Measurements from ENCODE around the gene RPS27L.
A peak's percentile ranks its signal among the peaks of the same experiment; 100 is the strongest.
"Not testable (repeated sequence)": the region's sequence is repeated elsewhere in the genome, so short reads cannot be mapped to it uniquely, and the experiment has no call there.

Gene RPS27L

GRCh38 chr15:63135281-63135680 lies 22.0 kb downstream of the RPS27L start:
- DNase-seq, result no peak

GRCh38 chr15:63134245-63134985 lies 22.9 kb downstream of the RPS27L start:
- no peak for DNase-seq

- no peak for DNase-seq
Observed at GRCh38 chr15:63133786-63134185, 23.5 kb downstream of the RPS27L start.

- DNase-seq, result no peak
Observed at GRCh38 chr15:63126726-63127125, 30.6 kb downstream of the RPS27L start.

GRCh38 chr15:63124506-63124905 lies 32.8 kb downstream of the RPS27L start:
- DNase-seq, result no peak

GRCh38 chr15:63122002-63122875 lies 35.0 kb downstream of the RPS27L start:
- peak; percentile 50 to 90 for DNase-seq

- DNase-seq, result peak; percentile 64 to 81
Observed at GRCh38 chr15:63121382-63122001, 35.8 kb downstream of the RPS27L start, which contains the start of gene LACTB. TSS of gene LACTB (plus strand) at chr15:63121861. CDS start at chr15:63121872, 11 bp downstream.

GRCh38 chr15:63118854-63119253 lies 38.4 kb downstream of the RPS27L start:
- no peak for DNase-seq

GRCh38 chr15:63114465-63114864 lies 42.8 kb downstream of the RPS27L start:
- DNase-seq, result no peak

GRCh38 chr15:63112871-63113270 lies 44.4 kb downstream of the RPS27L start:
- DNase-seq, result no peak

- DNase-seq, result no peak
Observed at GRCh38 chr15:63111481-63111880, 45.8 kb downstream of the RPS27L start.

GRCh38 chr15:63110428-63111026 lies 46.8 kb downstream of the RPS27L start:
- DNase-seq, result no peak

GRCh38 chr15:63109920-63110319 lies 47.4 kb downstream of the RPS27L start:
- DNase-seq, result no peak

GRCh38 chr15:63109498-63109897 lies 47.8 kb downstream of the RPS27L start:
- DNase-seq, result no peak

- no peak for DNase-seq
Observed at GRCh38 chr15:63107895-63108546, 49.3 kb downstream of the RPS27L start.

- DNase-seq, result not testable (repeated sequence)
Observed at GRCh38 chr15:63105354-63105753, 51.9 kb downstream of the RPS27L start.

GRCh38 chr15:63104727-63105126 lies 52.5 kb downstream of the RPS27L start:
- no peak for DNase-seq

GRCh38 chr15:63103416-63103815 lies 53.9 kb downstream of the RPS27L start:
- no peak for DNase-seq

- not testable (repeated sequence) for DNase-seq
Observed at GRCh38 chr15:63099581-63099980, 57.7 kb downstream of the RPS27L start.

- DNase-seq, result not testable (repeated sequence)
Observed at GRCh38 chr15:63098901-63099300, 58.4 kb downstream of the RPS27L start.

All from bone marrow (tissue), 2 donors.